AG09309 (cell line): ENCODE measurements around the gene LIPJ.
A peak's percentile ranks its signal among the peaks of the same experiment; 100 is the strongest.

Experiments used
- DNase-seq: peaks from one replicate; pipeline ENCODE4 v3.0.0-alpha.2; 2010; ENCODE audit warnings: low read depth
- H3K4me3 ChIP-seq: 2 replicates; pipeline ENCODE4 v1.5.1; 2011; ENCODE audit warnings: mild to moderate bottlenecking, low read depth, low read length, moderate library complexity; ENCODE audit not compliant: control insufficient read depth
- CTCF ChIP-seq: IDR thresholded peaks from 2 replicates; pipeline ENCODE4 v1.5.1; 2011; ENCODE audit warnings: mild to moderate bottlenecking, low read depth, low read length, inconsistent platforms; ENCODE audit not compliant: insufficient read depth, control insufficient read depth; ENCODE audit errors: missing control alignments

Gene LIPJ

DNA sequence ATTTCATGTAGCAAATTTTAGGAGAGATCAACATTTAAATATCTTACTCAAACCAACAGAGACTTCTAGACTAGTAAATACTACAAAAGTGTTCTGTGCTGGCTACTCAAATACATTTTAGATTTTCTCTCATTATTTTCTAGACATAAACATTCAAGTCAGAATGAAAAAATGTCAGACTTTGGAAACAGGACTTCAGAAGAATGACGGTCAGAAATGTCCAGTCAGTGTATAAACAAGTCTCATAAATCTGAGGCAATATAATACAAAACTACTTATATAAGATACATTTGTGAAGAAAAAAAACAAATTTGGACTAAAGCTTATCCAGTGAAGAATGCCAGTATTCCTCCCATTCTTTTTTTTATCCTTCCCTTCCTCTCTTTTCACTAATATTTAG is 29.3 kb upstream of the LIPJ start:
- H3K4me3 ChIP-seq = no peak overlapping the region
- TF ChIP-seq CTCF = no peak
- DNase-seq = no peak

DNA sequence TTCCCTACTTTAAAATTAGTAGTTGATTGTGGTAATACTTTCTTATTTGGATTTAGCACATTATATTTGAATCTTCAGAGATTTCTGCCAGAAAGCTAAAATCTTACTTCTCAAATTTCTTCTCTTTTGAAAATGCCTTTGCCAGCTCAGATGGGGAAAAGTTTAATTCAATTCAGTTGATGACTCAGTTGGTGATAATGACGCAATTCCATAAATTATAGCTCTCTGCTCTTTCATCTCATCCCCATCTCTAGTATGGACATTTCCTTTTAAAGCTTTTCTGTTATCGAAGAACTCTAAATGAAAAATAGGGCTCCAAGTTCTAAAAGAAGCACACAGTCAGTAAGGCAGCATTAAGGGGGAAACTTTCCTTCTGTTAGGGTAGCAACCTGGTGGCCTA is 28.9 kb upstream of the LIPJ start:
- peak; percentile 49 for DNase-seq
- no peak overlapping the region for H3K4me3 ChIP-seq
- no peak for TF ChIP-seq CTCF

DNA sequence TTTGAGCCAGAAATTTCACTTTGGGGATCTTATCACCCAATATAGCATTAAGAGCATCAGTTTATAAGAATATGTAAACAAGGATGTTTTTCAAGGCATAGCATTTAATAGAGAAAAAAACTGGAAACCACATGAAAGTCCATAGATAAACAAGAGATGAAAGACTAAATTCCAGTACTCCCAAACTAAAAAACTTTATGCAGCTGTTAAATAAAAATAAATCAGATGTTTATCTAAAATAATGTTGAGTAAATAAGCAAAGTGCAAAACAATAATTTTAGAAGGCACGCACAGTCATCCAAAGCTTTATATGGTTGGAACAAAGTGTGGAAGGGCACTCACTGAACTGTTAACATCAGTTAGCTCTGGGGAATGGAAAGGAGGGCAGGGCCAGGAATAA is 24.4 kb upstream of the LIPJ start:
- no peak overlapping the region for H3K4me3 ChIP-seq
- TF ChIP-seq CTCF = no peak
- DNase-seq = no peak

GRCh38 chr10:88565072-88565471 is 21.5 kb upstream of the LIPJ start:
- DNase-seq = no peak
- TF ChIP-seq CTCF = peak; percentile 37
- H3K4me3 ChIP-seq = no peak overlapping the region

DNA sequence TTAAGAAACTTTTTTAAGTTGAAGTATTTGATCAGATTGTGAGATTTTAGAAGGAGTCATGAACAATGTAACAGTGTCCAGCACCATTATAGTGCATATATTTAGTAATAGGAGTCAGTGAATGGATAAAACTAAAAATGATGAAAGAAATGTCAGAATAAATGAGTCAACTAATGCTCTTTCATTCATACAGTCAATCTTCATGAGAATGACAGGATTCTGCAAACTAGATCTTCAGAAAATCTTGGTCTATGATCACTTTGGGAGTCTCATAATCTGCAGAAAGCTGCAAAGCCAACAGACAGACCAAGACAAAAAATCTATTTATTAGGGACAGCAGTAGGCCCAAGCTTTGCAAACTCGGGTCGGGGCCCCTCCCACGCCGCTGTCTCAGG is 4.2 kb upstream of the LIPJ start:
- peak overlapping the region; percentile 57 for H3K4me3 ChIP-seq
- DNase-seq = no peak
- no peak for TF ChIP-seq CTCF

GRCh38 chr10:88582806-88583583 is 3.6 kb upstream of the LIPJ start, which contains the start of gene RNLS:
Gene RNLS, minus strand, starts transcription at chr10:88583318.
- no peak for DNase-seq
- TF ChIP-seq CTCF = peak; percentile 85
- H3K4me3 ChIP-seq = peak within 1 kb of the TSS; percentile 57
